ENCODE results near the gene PYM1. TPM values are rescaled to one million over a fixed set of nuclear protein-coding genes. Genes with fewer than 3 reads are reported as not detected.

PYM1 gene
- total RNA-seq, 6 donors from 2014 or later: 23.0 to 47.3 (median 32.8) TPM

- H3K36me3 ChIP-seq: peaks cover 0 to 56% (median 10%) of the 10 kb centered on the region in 4 donors
- WGBS, 2 donors: 17 to 34% methylated on average over 9 to 18 of the region's 18 CpGs
- no peak for TF ChIP-seq EP300 (IDR thresholded peaks at IDR 0.05)
- TF ChIP-seq POLR2A (IDR thresholded peaks at IDR 0.05): no peak
- peak; percentile 85 to 93 (median 91) for TF ChIP-seq CTCF (IDR thresholded peaks at IDR 0.05)
- TF ChIP-seq POLR2AphosphoS5 (IDR thresholded peaks at IDR 0.05): peak in 1 of 2 donors; percentile 54
- ATAC-seq (ENCODE audit: low FRiP score in 2 of 2): peak; percentile 94 to 96
- DNase-seq: peak; percentile 80 to 92
- H3K27me3 ChIP-seq: no peaks in the 10 kb centered on the region
- H3K4me1 ChIP-seq: peaks cover 7 to 9% (median 8%) of the 10 kb centered on the region in 4 donors
- peak overlapping the region in 2 of 4 donors; percentile 31 to 45 for H3K27ac ChIP-seq
- peak overlapping the region in 2 of 4 donors; percentile 17 to 24 for H3K4me3 ChIP-seq
- H3K9me3 ChIP-seq: no peaks in the 10 kb centered on the region
Measured at GRCh38 chr12:55940065-55940732, 12.5 kb upstream of the PYM1 start.

GRCh38 chr12:55938826-55939501, 11.3 kb upstream of the PYM1 start:
- WGBS, 2 donors: 95 to 96% methylated on average over 6 to 8 of the region's 8 CpGs
- no peak for ATAC-seq (ENCODE audit: low FRiP score in 2 of 2)
- TF ChIP-seq CTCF (IDR thresholded peaks at IDR 0.05) (no peak), EP300 (IDR thresholded peaks at IDR 0.05) (no peak), POLR2AphosphoS5 (IDR thresholded peaks at IDR 0.05) (no peak), POLR2A (IDR thresholded peaks at IDR 0.05) (no peak)
- Histone ChIP-seq H3K4me1 (peaks cover 7 to 17% (median 10%) of the 10 kb centered on the region in 4 donors), H3K36me3 (peaks cover 0 to 48% (median 8%) of the 10 kb centered on the region in 4 donors), H3K9me3 (no peaks in the 10 kb centered on the region), H3K27me3 (no peaks in the 10 kb centered on the region), H3K4me3 (no peak overlapping the region), H3K27ac (no peak overlapping the region)
- DNase-seq: no peak

- no peak overlapping the region for H3K27ac ChIP-seq
- H3K27me3 ChIP-seq: no peaks in the 10 kb centered on the region
- no peak overlapping the region for H3K4me3 ChIP-seq
- no peak for DNase-seq
- no peak for TF ChIP-seq EP300 (IDR thresholded peaks at IDR 0.05)
- TF ChIP-seq POLR2AphosphoS5 (IDR thresholded peaks at IDR 0.05): no peak
- TF ChIP-seq POLR2A (IDR thresholded peaks at IDR 0.05): no peak
- TF ChIP-seq CTCF (IDR thresholded peaks at IDR 0.05): no peak
- H3K36me3 ChIP-seq: peaks cover 0 to 38% (median 6%) of the 10 kb centered on the region in 4 donors
- WGBS, 2 donors: 86 to 92% methylated on average over 2 of the region's 2 CpGs
- H3K4me1 ChIP-seq: peaks cover 11 to 27% (median 15%) of the 10 kb centered on the region in 4 donors
- no peaks in the 10 kb centered on the region for H3K9me3 ChIP-seq
- ATAC-seq (ENCODE audit: low FRiP score in 2 of 2): no peak
Measured at GRCh38 chr12:55937981-55938380, 10.3 kb upstream of the PYM1 start.

GRCh38 chr12:55935738-55936151, 8.1 kb upstream of the PYM1 start:
- H3K4me1 ChIP-seq: peaks cover 22 to 43% (median 29%) of the 10 kb centered on the region in 4 donors
- WGBS, 2 donors: 55 to 59% methylated on average over 22 to 26 of the region's 26 CpGs
- peak in 1 of 2 donors; percentile 37 for ATAC-seq (ENCODE audit: low FRiP score in 2 of 2)
- TF ChIP-seq EP300 (IDR thresholded peaks at IDR 0.05) (no peak), CTCF (IDR thresholded peaks at IDR 0.05) (no peak), POLR2AphosphoS5 (IDR thresholded peaks at IDR 0.05) (no peak), POLR2A (IDR thresholded peaks at IDR 0.05) (no peak)
- H3K27me3 ChIP-seq: no peaks in the 10 kb centered on the region
- H3K27ac ChIP-seq: peak overlapping the region; percentile 22 to 78 (median 59)
- peak overlapping the region in 3 of 4 donors; percentile 7 to 31 (median 30) for H3K4me3 ChIP-seq
- peak in 1 of 2 donors; percentile 82 for DNase-seq
- H3K36me3 ChIP-seq: peaks cover 0 to 18% (median 0%) of the 10 kb centered on the region in 4 donors
- H3K9me3 ChIP-seq: no peaks in the 10 kb centered on the region

Data from upper lobe of left lung (tissue), 6 donors.